HG02852 (cell line): Measurements from ENCODE around the gene N4BP2.
"Not testable (repeated sequence)": the region's sequence is repeated elsewhere in the genome, so short reads cannot be mapped to it uniquely, and the experiment has no call there.

ENCODE experiments used
- ATAC-seq: cut with Tn5 transposase; IDR thresholded peaks from one replicate; pipeline ENCODE4 v1.9.1; 2021; ENCODE audit warnings: mild to moderate bottlenecking, moderate library complexity; ENCODE audit not compliant: unreplicated experiment

Gene N4BP2

DNA sequence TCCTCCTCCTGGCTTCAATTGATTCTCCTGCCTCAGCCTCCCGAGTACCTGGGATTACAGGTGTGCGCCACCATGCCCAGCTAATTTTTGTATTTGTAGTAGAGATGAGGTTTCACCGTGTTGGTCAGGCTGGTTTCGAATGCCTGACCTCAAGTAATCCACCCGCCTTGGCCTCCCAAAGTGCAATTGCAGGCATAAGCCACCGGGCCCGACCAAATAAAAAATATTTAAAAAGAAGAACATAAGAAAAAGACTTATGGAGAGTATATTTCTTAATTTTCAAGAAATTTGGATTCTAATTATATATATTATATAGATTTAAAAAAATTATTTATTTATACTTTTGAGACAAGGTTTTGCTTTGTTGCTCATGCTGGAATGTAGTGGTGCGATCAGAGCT, 29.8 kb downstream of the N4BP2 start:
- ATAC-seq, result no peak

DNA sequence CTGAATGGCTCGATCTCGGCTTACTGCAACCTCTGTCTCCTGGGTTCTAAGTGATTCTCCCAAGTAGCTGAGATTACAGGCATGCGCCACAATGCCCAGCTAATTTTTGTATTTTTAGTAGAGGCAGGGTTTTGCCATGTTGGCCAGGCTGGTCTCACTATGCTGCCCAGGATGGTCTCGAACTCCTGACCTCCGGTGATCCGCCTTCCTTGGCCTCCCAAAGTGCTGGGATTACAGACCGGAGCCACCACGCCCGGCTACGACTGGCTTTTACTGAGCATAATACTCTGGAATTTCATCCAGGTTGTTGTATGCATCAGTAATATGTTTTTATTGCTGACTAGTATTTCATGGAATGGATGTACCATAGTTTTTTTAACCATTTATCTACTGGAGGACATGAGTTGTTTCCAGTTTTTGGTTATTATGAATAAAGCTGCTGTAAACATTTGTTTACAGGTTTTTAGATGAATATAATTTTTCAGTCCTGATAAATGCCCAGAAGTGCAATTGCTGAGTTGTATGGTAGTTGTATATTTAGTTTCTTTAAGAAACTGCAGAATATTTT, 31.2 kb downstream of the N4BP2 start:
- ATAC-seq, result no peak

DNA sequence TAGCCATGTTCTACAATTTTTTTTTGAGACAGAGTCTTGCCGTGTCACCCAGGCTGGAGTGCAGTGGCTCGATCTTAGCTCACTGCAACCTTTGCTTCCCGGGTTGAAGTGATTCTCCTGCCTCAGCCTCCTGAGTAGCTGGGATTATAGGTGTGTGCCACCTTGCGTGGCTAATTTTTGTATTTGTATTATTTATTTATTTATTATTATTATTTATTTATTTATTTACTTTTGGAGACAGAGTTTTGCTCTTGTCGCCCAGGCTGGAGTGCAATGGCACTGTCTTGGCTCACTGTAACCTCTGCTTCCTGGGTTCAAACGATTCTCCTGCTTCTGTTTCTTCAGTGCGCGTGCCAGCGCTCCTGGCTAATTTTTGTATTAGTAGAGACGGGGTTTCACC, 36.8 kb downstream of the N4BP2 start:
- ATAC-seq, result not testable (repeated sequence)

DNA sequence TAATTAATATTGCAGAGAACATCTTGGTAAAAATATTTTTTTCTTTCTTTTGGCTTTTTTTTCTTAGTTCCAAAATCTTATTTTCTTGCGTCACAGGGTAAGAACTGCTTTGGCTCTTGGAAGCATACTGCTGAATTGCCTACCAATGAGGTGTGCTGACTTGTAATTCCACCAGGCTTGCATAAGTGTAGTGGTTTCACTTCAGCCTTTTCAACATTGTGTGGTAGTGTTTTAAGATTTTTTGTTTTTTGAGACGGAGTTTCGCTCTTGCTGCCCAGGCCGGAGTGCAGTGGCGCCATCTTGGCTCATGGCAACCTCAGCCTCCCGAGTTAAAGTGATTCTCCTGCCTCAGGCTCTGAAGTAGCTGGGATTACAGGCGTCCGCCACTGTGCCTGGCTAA, 42.4 kb downstream of the N4BP2 start:
- no peak for ATAC-seq

DNA sequence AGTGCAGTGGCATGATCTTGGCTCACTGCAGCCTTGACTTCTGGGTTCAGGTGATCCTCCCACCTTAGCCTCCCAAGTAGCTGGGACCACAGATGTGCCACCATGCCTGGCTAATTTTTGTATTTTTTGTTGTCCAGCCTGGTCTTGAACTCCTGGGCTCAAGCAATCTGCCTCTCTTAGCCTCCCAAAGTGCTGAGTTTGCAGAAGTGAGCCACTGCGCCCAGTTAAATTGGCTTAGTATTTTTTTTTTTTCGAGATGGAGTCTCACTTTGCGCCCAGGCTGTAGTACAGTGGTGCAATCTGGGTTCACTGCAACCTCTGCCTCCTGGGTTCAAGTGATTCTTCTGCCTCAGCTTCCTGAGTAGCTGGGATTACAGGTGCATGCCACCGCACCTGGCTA, 50.5 kb downstream of the N4BP2 start:
- ATAC-seq, result not testable (repeated sequence)

DNA sequence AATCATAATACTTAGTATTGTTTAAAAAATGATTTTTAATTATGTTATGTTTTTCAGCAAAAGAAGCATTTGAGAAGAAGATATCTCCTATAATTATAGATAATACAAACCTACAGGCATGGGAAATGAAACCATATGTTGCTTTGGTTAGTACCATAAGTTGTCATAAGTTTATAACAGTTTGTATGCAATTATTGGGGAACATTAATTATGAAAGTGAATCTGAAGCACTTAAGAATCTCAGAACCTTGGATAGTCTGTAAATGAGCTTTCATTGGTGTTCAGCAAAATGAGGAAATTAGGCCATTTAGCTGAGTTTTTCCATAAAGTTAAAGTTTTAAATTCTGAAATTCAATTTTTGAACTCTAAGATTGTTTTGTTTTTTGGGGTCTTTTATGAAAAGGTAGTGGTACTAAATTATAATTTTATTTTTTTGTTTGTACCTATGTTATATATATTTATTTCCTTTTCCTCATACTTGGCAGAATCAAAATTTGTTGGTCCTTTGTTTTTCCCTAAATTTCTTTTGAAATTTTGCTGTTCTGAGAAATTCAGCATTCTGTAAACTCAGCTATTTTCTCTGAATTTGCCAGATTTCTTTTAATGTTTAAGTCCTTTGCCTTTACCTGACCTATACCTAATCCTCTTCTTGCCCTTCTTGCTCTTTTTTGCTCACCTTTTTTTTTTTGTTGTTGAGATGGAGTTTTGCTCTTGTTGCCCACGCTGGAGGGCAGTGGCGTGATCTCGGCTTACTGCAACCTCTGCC, 55.6 kb downstream of the N4BP2 start:
- no peak for ATAC-seq

DNA sequence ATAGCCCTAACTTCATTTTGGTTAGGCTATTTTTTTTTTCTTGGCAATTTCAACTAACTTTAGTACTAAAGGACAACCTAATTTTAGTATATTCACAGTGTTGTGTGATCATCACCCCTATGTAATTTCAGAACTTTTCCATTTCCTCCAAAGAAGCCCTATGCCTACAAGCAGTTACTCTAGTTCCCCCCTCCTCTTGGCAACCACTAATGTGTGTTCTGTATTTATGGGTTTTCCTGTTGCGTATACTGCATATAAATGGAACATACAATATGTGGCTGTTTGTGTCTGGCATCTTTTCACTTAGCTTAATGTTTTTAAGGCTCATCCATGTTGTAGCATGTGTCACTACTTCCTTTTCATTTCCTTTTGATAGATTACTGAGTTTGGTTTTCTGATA, 57.6 kb downstream of the N4BP2 start:
- ATAC-seq, result no peak

DNA sequence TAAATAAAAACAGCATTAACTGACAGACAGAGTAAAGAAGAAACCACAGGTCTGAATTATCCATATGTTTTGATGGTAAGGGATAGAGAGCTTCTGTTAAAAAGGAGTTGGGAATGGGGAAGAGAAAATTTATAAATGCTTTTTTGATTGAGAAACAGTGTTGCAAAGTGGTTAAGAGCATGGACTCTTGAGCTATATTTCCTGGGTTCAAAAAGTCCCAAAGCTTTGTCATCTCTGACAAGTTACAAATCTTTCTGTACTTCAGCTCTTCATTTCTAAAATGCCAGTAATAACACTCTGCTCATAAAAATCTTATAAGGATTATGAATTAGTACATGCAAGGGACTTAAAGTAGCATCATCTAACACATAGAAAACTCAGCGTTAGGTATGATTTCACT, 62.2 kb downstream of the N4BP2 start:
- no peak for ATAC-seq

DNA sequence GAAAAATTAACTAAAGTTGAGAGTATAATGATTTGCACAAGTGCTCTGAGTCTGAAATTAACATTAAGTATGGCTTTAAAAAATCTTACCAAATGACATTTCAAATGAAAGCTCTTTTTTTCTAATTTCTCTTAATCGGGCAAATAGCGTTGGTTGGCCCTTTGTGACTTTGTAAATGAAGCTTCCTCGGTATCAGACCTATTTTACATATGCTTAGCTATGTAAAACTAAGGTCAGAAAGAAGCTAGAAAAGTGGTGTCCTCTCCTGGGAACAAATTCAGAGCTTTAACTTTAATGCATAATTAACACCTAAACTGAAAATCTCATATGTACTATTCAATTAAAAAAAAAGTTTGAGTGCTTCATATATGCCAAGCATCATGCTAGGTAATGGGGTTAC, 62.7 kb downstream of the N4BP2 start:
- no peak for ATAC-seq

DNA sequence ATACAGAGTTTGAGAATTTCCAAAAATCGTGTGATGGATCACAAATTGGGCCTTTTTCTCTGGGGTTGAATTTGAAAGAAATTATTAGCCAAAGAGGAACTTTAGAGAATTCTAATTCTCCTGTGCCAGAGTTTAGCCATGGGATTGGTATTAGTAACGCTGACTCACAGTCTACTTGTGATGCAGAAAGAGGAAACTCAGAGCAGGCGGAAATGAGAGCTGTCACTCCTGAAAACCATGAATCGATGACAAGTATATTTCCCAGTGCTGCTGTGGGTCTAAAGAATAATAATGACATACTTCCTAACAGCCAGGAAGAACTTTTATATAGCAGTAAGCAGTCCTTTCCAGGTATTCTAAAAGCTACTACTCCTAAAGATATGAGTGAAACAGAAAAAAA, 64.9 kb downstream of the N4BP2 start:
- no peak for ATAC-seq

DNA sequence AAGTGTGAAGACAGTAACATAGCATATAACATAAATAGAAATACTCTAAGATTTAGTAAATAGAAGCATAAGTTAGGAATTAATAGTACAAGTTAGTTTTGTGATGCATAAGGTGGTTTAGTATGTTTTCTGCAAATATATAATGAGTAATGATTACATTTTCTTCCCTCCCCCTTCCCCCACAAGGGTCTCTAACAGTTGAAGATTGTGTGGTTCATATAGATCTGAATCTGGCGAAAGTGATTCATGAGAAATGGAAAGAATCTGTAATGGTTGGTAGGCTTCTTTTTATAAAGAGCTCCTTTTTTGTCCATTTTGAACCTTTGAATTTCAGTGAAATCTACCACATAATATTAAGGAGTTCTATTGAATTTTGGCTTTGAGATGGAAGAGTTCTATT, 66.3 kb downstream of the N4BP2 start:
- ATAC-seq, result no peak

DNA sequence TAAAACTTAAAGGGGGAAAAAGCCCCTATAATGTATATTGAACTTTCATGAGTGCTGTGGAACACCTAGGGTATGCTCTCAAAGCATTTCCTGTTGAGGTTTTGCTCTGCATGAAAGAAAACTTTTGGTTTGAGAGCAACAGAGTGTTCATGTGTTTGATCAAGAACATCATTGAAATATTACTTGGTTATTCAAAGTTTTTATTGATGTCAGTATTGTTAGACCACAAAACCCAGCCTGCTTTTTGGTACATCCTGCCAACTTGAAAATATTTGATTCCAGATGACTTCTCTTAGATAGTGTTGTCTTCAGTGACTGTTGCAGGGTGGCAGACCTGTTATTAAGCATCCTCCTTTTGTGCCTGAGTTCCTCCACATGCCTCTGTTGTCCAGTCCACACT, 68.0 kb downstream of the N4BP2 start:
- no peak for ATAC-seq

DNA sequence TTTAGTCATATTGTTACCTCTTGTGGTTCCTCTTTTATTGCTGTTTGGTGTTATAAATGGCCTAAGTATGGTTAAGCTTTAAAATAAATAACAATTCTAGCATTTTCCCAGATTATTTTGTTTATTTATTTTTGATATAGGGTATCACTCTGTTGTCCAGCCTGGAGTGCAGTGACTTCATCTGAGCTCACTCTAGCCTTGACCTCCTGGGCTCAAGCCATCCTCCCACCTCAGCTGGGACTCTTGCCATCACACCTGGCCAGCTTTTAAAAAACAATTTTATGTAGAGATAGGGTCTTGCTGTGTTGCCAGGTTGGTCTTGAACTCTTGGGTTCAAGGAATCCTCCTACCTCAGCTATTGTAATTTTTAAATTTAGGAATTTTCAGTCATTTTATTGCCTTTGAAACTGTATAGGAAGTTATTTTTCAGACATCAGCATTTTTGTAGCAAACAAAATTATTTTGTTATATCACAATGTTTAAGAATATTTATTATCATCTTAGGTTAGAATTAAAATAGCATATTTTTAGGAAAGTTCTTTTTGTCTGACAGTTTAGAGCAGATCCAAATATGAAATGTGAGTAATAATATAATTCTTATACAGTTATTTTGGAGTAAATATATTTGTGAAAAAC, 73.9 kb downstream of the N4BP2 start:
- ATAC-seq, result no peak

DNA sequence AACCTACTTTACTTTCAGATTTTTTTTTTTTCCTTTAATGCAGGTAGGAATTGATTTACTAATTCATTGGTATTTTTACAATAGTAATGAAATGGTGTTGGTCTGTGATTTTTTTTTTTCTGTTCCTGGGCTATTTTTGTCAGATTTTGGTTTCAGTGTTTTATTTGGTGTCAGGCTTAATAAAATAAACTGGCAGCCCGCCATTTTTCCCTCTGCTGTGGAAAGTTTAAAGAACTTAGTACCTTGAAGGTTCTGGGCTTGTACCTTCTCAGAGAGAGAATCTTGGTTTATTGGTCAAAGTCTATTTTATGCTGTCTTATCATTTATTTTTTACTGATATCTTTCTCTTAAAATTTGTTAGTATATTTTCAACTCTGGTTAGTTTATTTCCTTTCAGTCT, 76.2 kb downstream of the N4BP2 start:
- ATAC-seq, result no peak

DNA sequence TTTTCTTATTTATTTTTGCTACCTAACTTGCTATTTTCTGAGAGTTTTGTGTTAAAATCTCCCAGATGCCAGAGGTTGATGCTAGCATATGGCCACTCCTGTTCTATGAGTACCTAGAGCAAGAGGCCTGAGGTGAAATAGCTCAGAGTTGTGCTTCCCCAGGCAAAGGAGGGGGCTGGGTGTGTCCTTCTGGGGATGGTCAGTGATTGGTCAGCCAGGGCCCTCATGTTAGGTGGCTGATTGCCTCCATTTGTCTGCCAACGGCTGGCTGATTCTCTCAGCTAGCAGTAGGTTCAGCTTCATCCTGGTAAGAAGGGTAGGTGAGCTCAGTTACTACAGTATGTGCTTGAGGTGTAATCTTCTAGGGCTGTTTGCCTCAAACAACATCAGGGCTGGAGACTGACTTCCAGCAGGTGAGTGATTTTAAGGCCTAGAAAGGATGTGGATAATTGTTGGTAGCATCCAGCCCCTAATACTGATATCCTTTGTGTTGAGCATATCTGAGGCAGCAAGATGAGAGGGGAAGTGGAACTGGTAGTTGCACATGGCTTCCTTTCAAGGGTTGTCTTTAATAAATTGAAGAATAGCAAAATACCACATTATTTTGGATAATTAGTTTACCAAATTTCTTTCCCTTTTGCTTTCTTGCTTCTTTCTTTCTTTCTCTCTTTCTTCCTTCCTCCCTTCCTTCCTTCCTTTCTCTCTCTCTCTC, 77.7 kb downstream of the N4BP2 start:
- no peak for ATAC-seq

DNA sequence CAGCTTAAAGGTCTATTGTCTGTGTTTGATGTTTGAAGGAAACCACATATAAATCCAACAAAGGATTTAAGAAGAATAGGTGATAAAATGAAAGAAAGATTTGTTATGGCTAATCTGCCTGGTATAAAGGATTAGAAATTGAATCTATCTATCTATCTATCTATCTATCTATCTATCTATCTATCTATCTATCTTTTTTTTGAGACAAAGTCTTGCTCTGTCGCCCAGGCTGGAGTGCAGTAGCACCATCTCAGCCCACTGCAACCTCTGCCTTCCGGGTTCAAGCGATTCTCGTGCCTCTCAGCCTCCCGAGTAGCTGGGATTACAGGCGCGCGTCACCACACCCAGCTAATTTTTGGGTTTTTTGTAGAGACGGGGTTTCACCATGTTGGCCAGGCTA, 79.6 kb downstream of the N4BP2 start:
- ATAC-seq, result not testable (repeated sequence)

DNA sequence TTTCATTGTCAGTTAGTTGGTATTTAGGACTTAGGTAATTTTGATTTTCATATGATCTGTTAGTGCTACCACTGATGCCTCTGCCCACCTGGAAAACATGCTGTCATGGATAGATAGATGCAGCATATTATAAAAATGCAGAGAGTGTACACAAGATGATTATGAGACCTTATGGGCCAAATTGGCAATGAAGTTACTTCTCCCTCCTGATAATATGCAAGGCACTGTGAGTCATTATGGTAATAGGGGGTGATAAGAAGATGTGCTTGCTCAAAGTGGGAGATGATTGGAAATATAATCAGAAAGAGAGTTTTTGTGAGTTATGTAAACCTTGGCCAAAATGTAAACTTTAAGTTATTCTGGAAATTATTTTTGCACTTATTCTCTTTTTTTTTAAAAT, 83.5 kb downstream of the N4BP2 start:
- ATAC-seq, result no peak

DNA sequence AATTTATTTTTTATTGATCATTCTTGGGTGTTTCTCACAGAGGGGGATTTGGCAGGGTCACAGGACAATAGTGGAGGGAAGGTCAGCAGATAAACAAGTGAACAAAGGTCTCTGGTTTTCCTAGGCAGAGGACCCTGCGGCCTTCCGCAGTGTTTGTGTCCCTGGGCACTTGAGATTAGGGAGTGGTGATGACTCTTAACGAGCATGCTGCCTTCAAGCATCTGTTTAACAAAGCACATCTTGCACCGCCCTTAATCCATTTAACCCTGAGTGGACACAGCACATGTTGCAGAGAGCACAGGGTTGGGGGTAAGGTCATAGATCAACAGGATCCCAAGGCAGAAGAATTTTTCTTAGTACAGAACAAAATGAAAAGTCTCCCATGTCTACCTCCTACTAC, 83.9 kb downstream of the N4BP2 start:
- not testable (repeated sequence) for ATAC-seq

DNA sequence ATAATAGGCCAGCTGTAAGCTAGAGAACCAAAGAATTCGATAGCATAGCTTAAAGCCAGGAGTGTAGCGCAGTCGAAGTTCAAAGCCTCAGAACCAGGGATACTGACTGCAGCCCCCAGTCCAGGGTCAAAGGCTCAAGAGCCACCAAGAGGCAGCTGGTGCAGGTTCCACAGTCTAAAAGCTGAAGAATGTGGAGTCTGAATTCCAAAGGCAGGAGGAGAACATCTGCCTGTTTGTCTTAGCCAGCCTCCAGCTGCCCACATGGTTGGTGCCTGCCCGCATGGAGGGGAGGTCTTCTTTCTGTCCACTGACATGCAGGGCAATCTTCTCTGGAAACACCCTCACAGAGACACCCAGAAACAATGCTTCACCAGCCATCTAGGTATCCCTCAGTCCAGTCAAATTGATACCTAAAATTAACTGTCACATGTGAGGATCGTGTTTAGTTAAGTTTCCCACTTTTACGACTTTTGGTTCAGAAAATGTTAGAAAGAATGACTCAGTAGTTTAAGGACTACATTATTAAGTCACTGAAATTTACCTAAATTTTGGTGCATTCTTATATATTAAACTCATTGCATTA, 87.4 kb downstream of the N4BP2 start:
- ATAC-seq, result no peak

DNA sequence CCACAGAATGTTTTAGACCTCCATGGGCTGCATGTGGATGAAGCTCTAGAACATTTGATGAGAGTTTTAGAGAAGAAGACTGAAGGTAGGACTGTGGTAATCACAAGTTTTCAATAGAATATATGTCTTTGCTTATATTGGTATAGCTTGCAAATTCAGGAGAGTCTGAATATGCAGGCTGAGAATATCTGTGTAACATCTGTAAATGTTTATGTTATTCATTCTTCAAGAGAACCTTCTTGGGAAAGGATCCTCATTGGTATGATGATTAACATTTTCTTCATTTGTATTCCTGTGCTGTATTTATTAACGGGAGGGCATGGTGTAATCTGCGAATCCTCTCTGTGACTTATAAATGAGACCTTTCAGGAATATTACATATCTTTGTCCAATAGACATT, 88.1 kb downstream of the N4BP2 start:
- no peak for ATAC-seq

DNA sequence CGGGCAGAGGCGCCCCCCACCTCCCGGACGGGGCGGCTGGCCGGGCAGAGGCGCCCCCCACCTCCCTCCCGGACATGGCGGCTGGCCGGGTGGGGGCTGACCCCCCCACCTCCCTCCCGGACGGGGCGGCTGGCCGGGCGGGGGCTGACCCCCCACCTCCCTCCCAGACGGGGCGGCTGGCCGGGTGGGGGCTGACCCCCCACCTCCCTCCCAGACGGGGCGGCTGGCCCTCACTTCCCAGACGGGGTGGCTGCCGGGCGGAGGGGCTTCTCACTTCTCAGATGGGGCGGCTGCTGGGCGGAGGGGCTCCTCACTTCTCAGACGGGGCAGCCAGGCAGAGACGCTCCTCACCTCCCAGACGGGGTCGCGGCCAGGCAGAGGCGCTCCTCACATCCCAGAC, 90.8 kb downstream of the N4BP2 start:
- not testable (repeated sequence) for ATAC-seq
